CD14-positive monocyte (primary cell): ENCODE data around the gene APOL2. TPM values are rescaled to one million over a fixed set of nuclear protein-coding genes. Genes with fewer than 3 reads are reported as not detected.
"Not testable (repeated sequence)": the region's sequence is repeated elsewhere in the genome, so short reads cannot be mapped to it uniquely, and the experiment has no call there.

Experiments used
- DNase-seq, 3 donors: peaks; one replicate each; pipeline ENCODE4 v3.0.0-alpha.2; 2011 to 2022
- H2AFZ ChIP-seq: 2 replicates; pipeline ENCODE4 v1.6.0; 2012; ENCODE audit warnings: mild to moderate bottlenecking, low read depth, low read length, inconsistent platforms; ENCODE audit not compliant: insufficient read depth, poor library complexity, severe bottlenecking
- H3K27ac ChIP-seq, 2 donors: 1 replicate in 1 of 2; 2 replicates in 1 of 2; pipeline ENCODE4 v1.5.1; 2012 to 2013; ENCODE audit warnings: low read length in 2 of 2, control low read depth in 1 of 2, inconsistent platforms in 1 of 2, low read depth in 1 of 2, mild to moderate bottlenecking in 1 of 2
- H3K27me3 ChIP-seq, 2 donors: one replicate each; pipeline versions ENCODE4 v1.6.0 to v1.6.1; 2011 to 2013; ENCODE audit warnings: low read length in 2 of 2; ENCODE audit not compliant: control insufficient read depth in 2 of 2, insufficient read depth in 2 of 2
- H3K36me3 ChIP-seq, 2 donors: replicated peaks in 1 of 2; 1 replicate in 1 of 2; 2 replicates in 1 of 2; pipeline versions ENCODE4 v1.5.1 to v1.6.1; 2012 to 2013; ENCODE audit warnings: low read length in 2 of 2, control low read depth in 1 of 2, inconsistent platforms in 1 of 2, mild to moderate bottlenecking in 1 of 2; ENCODE audit not compliant: insufficient read depth in 2 of 2, control insufficient read depth in 1 of 2
- H3K4me1 ChIP-seq, 2 donors: 1 replicate in 1 of 2; 2 replicates in 1 of 2; pipeline versions ENCODE4 v1.5.1 to v1.6.1; 2012 to 2013; ENCODE audit warnings: low read length in 2 of 2, control low read depth in 1 of 2, inconsistent platforms in 1 of 2, mild to moderate bottlenecking in 1 of 2, moderate library complexity in 1 of 2; ENCODE audit not compliant: insufficient read depth in 2 of 2, control insufficient read depth in 1 of 2
- H3K4me2 ChIP-seq: replicated peaks from 2 replicates; pipeline ENCODE3; 2012; ENCODE audit warnings: low read length, moderate library complexity, mild to moderate bottlenecking; ENCODE audit not compliant: poor library complexity, severe bottlenecking; ENCODE audit errors: extremely low read depth
- H3K4me3 ChIP-seq, 3 experiments: fragments of 200-600 bp in 1 of 3; sonication (generic) in 1 of 3; replicated peaks in 1 of 3; 1 replicate in 2 of 3; 2 replicates in 1 of 3; pipeline ENCODE4 v1.5.1; 2011 to 2013; ENCODE audit warnings: low read length in 3 of 3, mild to moderate bottlenecking in 3 of 3, control low read depth in 2 of 3, low read depth in 2 of 3, inconsistent platforms in 1 of 3, moderate library complexity in 1 of 3
- H3K79me2 ChIP-seq: 2 replicates; pipeline ENCODE4 v1.6.0; 2012; ENCODE audit warnings: mild to moderate bottlenecking, control low read depth, inconsistent platforms, low read length, moderate library complexity; ENCODE audit not compliant: insufficient read depth
- H3K9ac ChIP-seq: 2 replicates; pipeline ENCODE4 v1.6.0; 2017; ENCODE audit warnings: low read length, mild to moderate bottlenecking; ENCODE audit not compliant: insufficient read depth, poor library complexity, severe bottlenecking
- H3K9me3 ChIP-seq, 2 donors: replicated peaks in 1 of 2; 1 replicate in 1 of 2; 2 replicates in 1 of 2; pipeline versions ENCODE4 v1.5.1 to v1.6.1; 2012 to 2013; ENCODE audit warnings: low read length in 2 of 2, control low read depth in 1 of 2; ENCODE audit not compliant: control insufficient read depth in 1 of 2, insufficient read depth in 1 of 2
- H4K20me1 ChIP-seq: 2 replicates; pipeline ENCODE4 v1.6.0; 2012; ENCODE audit warnings: mild to moderate bottlenecking, low read length, control low read depth, moderate library complexity; ENCODE audit not compliant: insufficient read depth
- H3K27ac Mint-ChIP-seq, 7 donors: one replicate each; pipeline ENCODE4 v1.8.0; 2020; ENCODE audit warnings: mild to moderate bottlenecking in 7 of 7, mixed read lengths in 7 of 7, moderate library complexity in 6 of 7, inconsistent platforms in 2 of 7
- H3K27me3 Mint-ChIP-seq, 3 donors: one replicate each; pipeline ENCODE4 v1.8.0; 2021 to 2022; ENCODE audit warnings: low read depth in 3 of 3, mild to moderate bottlenecking in 3 of 3, mixed read lengths in 3 of 3, moderate library complexity in 3 of 3, inconsistent platforms in 1 of 3
- H3K36me3 Mint-ChIP-seq, 2 donors: one replicate each; pipeline ENCODE4 v1.8.0; 2020; ENCODE audit warnings: mixed read lengths in 2 of 2, inconsistent platforms in 1 of 2, mild to moderate bottlenecking in 1 of 2
- H3K4me1 Mint-ChIP-seq: one replicate; pipeline ENCODE4 v1.8.0; 2020; ENCODE audit warnings: mild to moderate bottlenecking, mixed read lengths
- H3K4me3 Mint-ChIP-seq, 2 donors: one replicate each; pipeline ENCODE4 v1.8.0; 2020; ENCODE audit warnings: mild to moderate bottlenecking in 2 of 2, mixed read lengths in 2 of 2, moderate library complexity in 1 of 2
- H3K9me3 Mint-ChIP-seq, 7 donors: one replicate each; pipeline ENCODE4 v1.8.0; 2020 to 2022; ENCODE audit warnings: mixed read lengths in 7 of 7, mild to moderate bottlenecking in 6 of 7, moderate library complexity in 6 of 7, inconsistent platforms in 2 of 7
- WGBS: methylation state at CpG from one replicate; pipeline ENCODE4 v1.1.5; 2013; ENCODE audit warnings: missing lambda C conversion rate; ENCODE audit not compliant: insufficient coverage; 5-methylcytosine and 5-hydroxymethylcytosine counted together
- intact Hi-C, 2 donors: fragments of 100-400 bp; cut with micrococcal nuclease; formaldehyde crosslinking; loops; one replicate each; pipeline versions ENCODE4 v1.15.0 to v1.15.1; 2023
- polyA plus RNA-seq, 3 donors: library from polyadenylated mRNA; depleted of rRNA in 1 of 3; unstranded in 2 of 3; stranded (reverse) in 1 of 3; fragments of 300-500 nt in 2 of 3; fragments of >200 nt in 1 of 3; fragmentation: Illumina TruSeq in 2 of 3; gene quantifications; 1 replicate in 2 of 3; 2 replicates in 1 of 3; pipeline ENCODE4 v1.2.3, GENCODE V29; 2012 to 2021
- TF ChIP-seq, protein P1 (sequence below): fragments of 200-600 bp; IDR thresholded peaks from one replicate; pipeline ENCODE4 v1.8.0; 2022; ENCODE audit warnings: antibody characterized with exemption, mild to moderate bottlenecking

Gene APOL2
- polyA plus RNA-seq, 3 donors: 12.6 to 47.0 (median 13.2) TPM

DNA sequence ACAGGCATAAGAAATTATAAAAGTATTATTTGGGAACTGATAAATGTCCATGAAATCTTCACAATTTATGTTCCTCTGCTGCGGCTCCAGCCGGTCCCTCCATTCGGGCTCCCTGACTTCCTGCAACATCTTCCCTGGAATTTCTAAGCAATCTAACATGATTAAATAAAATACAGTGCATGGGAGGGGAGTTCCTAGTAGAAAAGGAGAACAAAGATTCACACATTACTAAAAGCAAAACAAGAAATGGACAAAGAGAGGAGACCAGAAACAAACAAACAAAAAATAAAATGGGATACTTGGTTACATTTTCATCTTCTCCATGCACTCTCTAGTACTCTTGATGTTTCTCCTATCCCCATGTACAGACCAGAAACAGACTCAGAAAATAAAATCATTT is 29.1 kb downstream of the APOL2 start:
- H3K4me3 ChIP-seq: peak overlapping the region in 1 of 3 experiments; percentile 49
- H3K9ac ChIP-seq: no peak overlapping the region
- H2AFZ ChIP-seq: no peak overlapping the region
- intact Hi-C loops: no loop called here
- peaks cover 3 to 5% of the 10 kb centered on the region in 2 donors for H3K36me3 Mint-ChIP-seq
- H4K20me1 ChIP-seq: no peaks in the 10 kb centered on the region
- no CpG with 5 or more reads among the region's 3 CpGs for WGBS
- DNase-seq: no peak
- no peaks in the 10 kb centered on the region for H3K36me3 ChIP-seq
- peaks cover 0 to 3% (median 0%) of the 10 kb centered on the region in 3 donors for H3K27me3 Mint-ChIP-seq
- H3K4me3 Mint-ChIP-seq: peak overlapping the region in 1 of 2 donors; percentile 62
- H3K79me2 ChIP-seq: no peaks in the 10 kb centered on the region
- peak overlapping the region; percentile 16 for H3K4me2 ChIP-seq
- no peaks in the 10 kb centered on the region for H3K27me3 ChIP-seq
- peaks cover 74% of the 10 kb centered on the region for H3K4me1 Mint-ChIP-seq
- H3K27ac Mint-ChIP-seq: peak overlapping the region; percentile 43 to 85 (median 74)
- peaks cover 0 to 3% of the 10 kb centered on the region in 2 donors for H3K9me3 ChIP-seq
- peaks cover 61 to 65% of the 10 kb centered on the region in 2 donors for H3K4me1 ChIP-seq
- TF ChIP-seq, protein P1, sequence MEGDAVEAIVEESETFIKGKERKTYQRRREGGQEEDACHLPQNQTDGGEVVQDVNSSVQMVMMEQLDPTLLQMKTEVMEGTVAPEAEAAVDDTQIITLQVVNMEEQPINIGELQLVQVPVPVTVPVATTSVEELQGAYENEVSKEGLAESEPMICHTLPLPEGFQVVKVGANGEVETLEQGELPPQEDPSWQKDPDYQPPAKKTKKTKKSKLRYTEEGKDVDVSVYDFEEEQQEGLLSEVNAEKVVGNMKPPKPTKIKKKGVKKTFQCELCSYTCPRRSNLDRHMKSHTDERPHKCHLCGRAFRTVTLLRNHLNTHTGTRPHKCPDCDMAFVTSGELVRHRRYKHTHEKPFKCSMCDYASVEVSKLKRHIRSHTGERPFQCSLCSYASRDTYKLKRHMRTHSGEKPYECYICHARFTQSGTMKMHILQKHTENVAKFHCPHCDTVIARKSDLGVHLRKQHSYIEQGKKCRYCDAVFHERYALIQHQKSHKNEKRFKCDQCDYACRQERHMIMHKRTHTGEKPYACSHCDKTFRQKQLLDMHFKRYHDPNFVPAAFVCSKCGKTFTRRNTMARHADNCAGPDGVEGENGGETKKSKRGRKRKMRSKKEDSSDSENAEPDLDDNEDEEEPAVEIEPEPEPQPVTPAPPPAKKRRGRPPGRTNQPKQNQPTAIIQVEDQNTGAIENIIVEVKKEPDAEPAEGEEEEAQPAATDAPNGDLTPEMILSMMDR: no peak
- peak overlapping the region in 1 of 2 donors; percentile 19 for H3K27ac ChIP-seq
- peaks cover 2 to 15% (median 5%) of the 10 kb centered on the region in 7 donors for H3K9me3 Mint-ChIP-seq

- peak overlapping the region in 1 of 3 experiments; percentile 49 for H3K4me3 ChIP-seq
- H3K4me1 ChIP-seq: peaks cover 65 to 71% of the 10 kb centered on the region in 2 donors
- H3K27me3 ChIP-seq, DNase-seq, H4K20me1 ChIP-seq, H3K27me3 Mint-ChIP-seq, intact Hi-C loops, H3K4me2 ChIP-seq, H3K36me3 Mint-ChIP-seq, H3K9ac ChIP-seq, H2AFZ ChIP-seq, H3K79me2 ChIP-seq, H3K36me3 ChIP-seq, H3K9me3 ChIP-seq: not testable (repeated sequence)
- Mint-ChIP-seq H3K27ac (peak overlapping the region in 6 of 7 donors; percentile 6 to 85 (median 71)), H3K9me3 (peaks cover 2 to 15% (median 5%) of the 10 kb centered on the region in 7 donors), H3K4me1 (peaks cover 74% of the 10 kb centered on the region), H3K4me3 (peak overlapping the region in 1 of 2 donors; percentile 17)
- WGBS: 0% methylated on average over 1 of the region's 5 CpGs
- peak overlapping the region in 1 of 2 donors; percentile 15 for H3K27ac ChIP-seq
Measured at GRCh38 chr22:36209488-36209908, 29.8 kb downstream of the APOL2 start.
